ENCODE measurements around the gene C19orf73.
"Not testable (repeated sequence)": the region's sequence is repeated elsewhere in the genome, so short reads cannot be mapped to it uniquely, and the experiment has no call there.

The C19orf73 gene

GRCh38 chr19:49148784-49149651, 30.1 kb upstream of the C19orf73 start:
- DNase-seq (ENCODE audit: low spot score), result peak; percentile 91
- no peak for TF ChIP-seq CTCF (IDR thresholded peaks at IDR 0.05; ENCODE audit: extremely low read depth, insufficient read depth, missing control alignments)
- in situ Hi-C loops (cut with MboI; ENCODE audit: low pct_unique_long_range_greater_than_20kb, low sequenced_read_pairs, unreplicated experiment), result no loop called here

DNA sequence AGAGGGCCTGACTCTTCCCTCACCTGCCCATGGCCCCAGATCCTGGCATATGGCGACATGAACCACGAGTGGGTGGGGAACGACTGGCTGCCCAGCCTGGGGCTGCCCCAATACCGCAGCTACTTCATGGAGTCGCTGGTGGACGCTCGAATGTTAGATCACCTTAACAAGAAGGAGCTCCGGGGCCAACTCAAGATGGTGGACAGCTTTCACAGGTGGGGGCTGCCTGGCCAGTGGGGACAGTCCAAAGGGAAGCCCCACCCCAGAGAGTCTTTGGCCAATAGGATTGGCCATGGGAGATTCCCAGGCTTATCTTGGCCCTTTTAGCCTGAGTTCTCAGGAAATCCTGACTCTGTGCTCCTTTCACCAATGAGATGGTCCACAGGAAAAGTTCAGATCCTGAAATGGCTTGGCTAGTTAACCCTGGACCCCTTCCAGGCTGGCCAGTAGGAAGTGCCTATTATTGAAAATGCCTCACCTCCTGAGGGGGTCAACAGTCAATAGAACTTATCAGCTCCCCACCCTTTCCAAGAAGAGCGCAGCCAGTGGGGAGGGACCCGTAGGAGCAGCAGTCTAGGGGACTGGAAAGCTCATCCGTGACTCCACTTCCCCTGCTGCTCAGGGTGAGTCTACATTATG, 29.2 kb upstream of the C19orf73 start:
- in situ Hi-C loops (cut with MboI; ENCODE audit: low pct_unique_long_range_greater_than_20kb, low sequenced_read_pairs, unreplicated experiment), result no loop called here
- no peak for DNase-seq (ENCODE audit: low spot score)
- no peak for TF ChIP-seq CTCF (IDR thresholded peaks at IDR 0.05; ENCODE audit: extremely low read depth, insufficient read depth, missing control alignments)

- in situ Hi-C loops (cut with MboI; ENCODE audit: low pct_unique_long_range_greater_than_20kb, low sequenced_read_pairs, unreplicated experiment), result not testable (repeated sequence)
Measured at GRCh38 chr19:49146408-49146770, 27.4 kb upstream of the C19orf73 start.

GRCh38 chr19:49145573-49146407, 26.8 kb upstream of the C19orf73 start:
- peak; percentile 86 for DNase-seq (ENCODE audit: low spot score)
- peak; percentile 81 for TF ChIP-seq CTCF (IDR thresholded peaks at IDR 0.05; ENCODE audit: extremely low read depth, insufficient read depth, missing control alignments)
- in situ Hi-C loops (cut with MboI; ENCODE audit: low pct_unique_long_range_greater_than_20kb, low sequenced_read_pairs, unreplicated experiment), result no loop called here

More at GRCh38 chr19:49146408-49146770, 27.4 kb upstream of the C19orf73 start:
- DNase-seq (ENCODE audit: low spot score), result not testable (repeated sequence)

DNA sequence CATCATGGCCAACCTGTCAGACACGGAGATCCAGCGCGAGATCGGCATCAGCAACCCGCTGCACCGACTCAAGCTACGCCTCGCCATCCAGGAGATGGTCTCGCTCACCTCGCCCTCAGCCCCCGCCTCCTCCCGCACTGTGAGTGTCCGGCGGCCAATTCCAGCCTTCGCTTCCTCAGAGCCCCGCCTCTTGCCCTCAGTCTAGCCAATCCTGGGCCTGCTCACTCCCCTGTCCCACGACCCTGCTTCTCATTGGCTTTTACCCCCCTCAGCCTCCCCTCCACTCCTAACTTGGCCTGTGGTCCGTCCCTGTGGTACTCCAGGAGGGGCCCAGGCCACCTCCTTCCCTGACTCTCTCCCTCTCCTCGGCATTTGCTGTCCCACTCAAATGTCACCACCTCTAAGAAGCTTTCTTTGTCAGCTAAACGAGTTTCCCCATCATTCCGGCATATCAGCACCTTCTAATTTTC, 24.0 kb upstream of the C19orf73 start:
- DNase-seq (ENCODE audit: low spot score), result peak; percentile 93
- in situ Hi-C loops (cut with MboI; ENCODE audit: low pct_unique_long_range_greater_than_20kb, low sequenced_read_pairs, unreplicated experiment), result no loop called here
- TF ChIP-seq CTCF (IDR thresholded peaks at IDR 0.05; ENCODE audit: extremely low read depth, insufficient read depth, missing control alignments), result no peak

DNA sequence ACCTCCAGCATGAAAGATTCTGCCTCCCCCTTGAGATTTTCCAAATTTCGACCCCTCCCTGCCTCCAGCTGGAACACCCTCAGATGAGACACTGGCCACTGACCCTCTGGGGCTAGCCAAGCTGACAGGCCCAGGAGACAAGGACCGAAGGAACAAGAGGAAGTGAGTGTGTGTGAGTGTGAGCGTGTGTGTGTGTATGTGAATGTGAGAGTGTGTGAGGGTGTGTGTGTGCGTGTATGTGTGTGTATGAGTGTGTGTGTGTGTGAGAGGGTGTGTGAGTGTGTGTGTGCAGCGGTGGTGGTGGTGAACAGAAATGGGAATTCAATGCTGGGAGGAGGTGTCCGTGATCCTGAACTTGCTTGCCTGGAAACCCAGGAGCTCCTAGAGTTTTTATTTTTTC, 22.4 kb upstream of the C19orf73 start:
- TF ChIP-seq CTCF (IDR thresholded peaks at IDR 0.05; ENCODE audit: extremely low read depth, insufficient read depth, missing control alignments), result no peak
- in situ Hi-C loops (cut with MboI; ENCODE audit: low pct_unique_long_range_greater_than_20kb, low sequenced_read_pairs, unreplicated experiment), result no loop called here
- DNase-seq (ENCODE audit: low spot score), result no peak
